H1 (cell line): ENCODE results near the gene TIMM21. TPM values are rescaled to one million over a fixed set of nuclear protein-coding genes. Genes with fewer than 3 reads are reported as not detected.

ENCODE experiments used
- CTCF ChIA-PET: fragments of 300-600 bp; sonication (Branson Sonifier 250); formaldehyde crosslinking; loops from one replicate; lab custom pipeline; 2021; ENCODE audit not compliant: partially characterized antibody; lab: Charles Lee
- POLR2A ChIA-PET: fragments of 300-600 bp; sonication (Branson Sonifier 250); formaldehyde crosslinking; loops from one replicate; lab custom pipeline; 2021; ENCODE audit warnings: inconsistent platforms; ENCODE audit not compliant: partially characterized antibody; lab: Charles Lee
- DNase-seq, 2 experiments: peaks; one replicate each; pipeline versions ENCODE4 v3.0.0 to v3.0.0-alpha.2; 2010 to 2022; ENCODE audit warnings: low spot score in 2 of 2, low read depth in 1 of 2, mixed read lengths in 1 of 2
- FAIRE-seq: peaks from 2 replicates; lab custom pipeline; 2011; peaks lifted over from hg19 to GRCh38; lab: Jason Lieb, UNC
- H2AFZ ChIP-seq: 2 replicates; pipeline ENCODE4 v1.8.1; 2012; ENCODE audit warnings: low read length, inconsistent platforms
- H2AK5ac ChIP-seq: 2 replicates; pipeline ENCODE4 v1.6.1; 2013; ENCODE audit warnings: low read depth, low read length
- H2BK120ac ChIP-seq: replicated peaks from 2 replicates; pipeline ENCODE3; 2013; ENCODE audit warnings: low read depth, low read length, inconsistent platforms
- H2BK12ac ChIP-seq: 2 replicates; pipeline ENCODE4 v1.6.1; 2013; ENCODE audit warnings: low read depth, low read length
- H2BK15ac ChIP-seq: 2 replicates; pipeline ENCODE4 v1.6.1; 2013; ENCODE audit warnings: low read length
- H2BK20ac ChIP-seq: 2 replicates; pipeline ENCODE4 v1.6.1; 2013; ENCODE audit warnings: low read length
- H2BK5ac ChIP-seq: 2 replicates; pipeline ENCODE4 v1.6.1; 2013; ENCODE audit warnings: low read depth, low read length
- H3K14ac ChIP-seq: 2 replicates; pipeline ENCODE4 v1.6.1; 2013; ENCODE audit warnings: inconsistent platforms; ENCODE audit not compliant: insufficient read length
- H3K18ac ChIP-seq: 2 replicates; pipeline ENCODE4 v1.6.1; 2013; ENCODE audit warnings: low read length; ENCODE audit errors: extremely low read depth
- H3K23ac ChIP-seq: 2 replicates; pipeline ENCODE4 v1.6.1; 2013; ENCODE audit warnings: inconsistent platforms; ENCODE audit not compliant: insufficient read length
- H3K23me2 ChIP-seq: 2 replicates; pipeline ENCODE4 v1.6.1; 2013; ENCODE audit warnings: low read depth, low read length
- H3K27ac ChIP-seq: 2 replicates; pipeline ENCODE4 v1.6.1; 2011; ENCODE audit warnings: low read depth, low read length, inconsistent platforms
- H3K27me3 ChIP-seq, 4 experiments: replicated peaks in 1 of 4; 1 replicate in 1 of 4; 2 replicates in 3 of 4; pipeline versions ENCODE4 v1.6.1 to v1.8.1; 2011 to 2013; ENCODE audit warnings: low read length in 3 of 4, mild to moderate bottlenecking in 3 of 4, inconsistent platforms in 2 of 4, mixed read lengths in 2 of 4, moderate library complexity in 1 of 4; ENCODE audit not compliant: control insufficient read depth in 3 of 4, insufficient read depth in 3 of 4; ENCODE audit errors: extremely low read depth in 1 of 4
- H3K36me3 ChIP-seq, 4 experiments: 2 replicates each; pipeline versions ENCODE4 v1.6.1 to v1.8.1; 2011 to 2013; ENCODE audit warnings: mild to moderate bottlenecking in 4 of 4, low read length in 3 of 4, moderate library complexity in 2 of 4, control low read depth in 1 of 4, inconsistent platforms in 1 of 4; ENCODE audit not compliant: insufficient read depth in 4 of 4, control insufficient read depth in 2 of 4
- H3K4ac ChIP-seq: replicated peaks from 2 replicates; pipeline ENCODE3; 2013; ENCODE audit warnings: low read length, low read depth, mixed read lengths, inconsistent platforms; ENCODE audit not compliant: insufficient read length
- H3K4me1 ChIP-seq, 4 experiments: replicated peaks in 1 of 4; 1 replicate in 1 of 4; 2 replicates in 3 of 4; pipeline versions ENCODE4 v1.6.1 to v1.8.1; 2011 to 2013; ENCODE audit warnings: low read length in 3 of 4, inconsistent platforms in 2 of 4, mixed read lengths in 1 of 4; ENCODE audit not compliant: insufficient read depth in 4 of 4, control insufficient read depth in 3 of 4
- H3K4me2 ChIP-seq, 2 experiments: 2 replicates each; pipeline versions ENCODE4 v1.6.1 to v1.8.1; 2011 to 2013; ENCODE audit warnings: low read depth in 2 of 2, low read length in 2 of 2, control low read depth in 1 of 2, inconsistent platforms in 1 of 2, mild to moderate bottlenecking in 1 of 2; ENCODE audit not compliant: insufficient read depth in 1 of 2
- H3K4me3 ChIP-seq, 4 experiments: fragments of 200-600, 300-600 bp in 1 of 4; sonication (generic), shearing (Covaris generic), sonication (Bioruptor Twin) in 1 of 4; 2 replicates each; pipeline versions ENCODE4 v1.5.1 to v1.8.1; 2011 to 2016; ENCODE audit warnings: low read length in 4 of 4, low read depth in 3 of 4, control low read depth in 2 of 4, inconsistent platforms in 2 of 4, mild to moderate bottlenecking in 2 of 4, mixed read lengths in 1 of 4, moderate library complexity in 1 of 4; ENCODE audit not compliant: insufficient read depth in 2 of 4; ENCODE audit errors: extremely low read depth in 1 of 4
- H3K56ac ChIP-seq: replicated peaks from 2 replicates; pipeline ENCODE3; 2013; ENCODE audit warnings: low read depth, mild to moderate bottlenecking, mixed read lengths, low read length, inconsistent platforms; ENCODE audit not compliant: insufficient read length
- H3K79me1 ChIP-seq: 2 replicates; pipeline ENCODE4 v1.6.1; 2013; ENCODE audit warnings: low read depth, low read length, control low read depth
- H3K79me2 ChIP-seq, 2 experiments: 2 replicates each; pipeline versions ENCODE4 v1.6.1 to v1.8.1; 2012 to 2013; ENCODE audit warnings: low read length in 2 of 2, mild to moderate bottlenecking in 2 of 2, inconsistent platforms in 1 of 2; ENCODE audit not compliant: insufficient read depth in 2 of 2, control insufficient read depth in 1 of 2
- H3K9ac ChIP-seq, 4 experiments: replicated peaks in 1 of 4; 1 replicate in 1 of 4; 2 replicates in 3 of 4; pipeline versions ENCODE4 v1.6.1 to v1.8.1; 2011 to 2013; ENCODE audit warnings: low read depth in 3 of 4, low read length in 3 of 4, control low read depth in 2 of 4, mild to moderate bottlenecking in 2 of 4, moderate library complexity in 2 of 4, inconsistent platforms in 1 of 4; ENCODE audit errors: extremely low read depth in 1 of 4
- H3K9me3 ChIP-seq, 2 experiments: 2 replicates each; pipeline versions ENCODE4 v1.6.1 to v1.8.1; 2012 to 2013; ENCODE audit warnings: mild to moderate bottlenecking in 2 of 2, moderate library complexity in 2 of 2, control low read depth in 1 of 2, inconsistent platforms in 1 of 2, low read depth in 1 of 2, low read length in 1 of 2, mixed read lengths in 1 of 2; ENCODE audit not compliant: insufficient read depth in 2 of 2
- H4K20me1 ChIP-seq, 2 experiments: replicated peaks in 1 of 2; 2 replicates each; pipeline versions ENCODE3 to v1.8.1; 2011 to 2013; ENCODE audit warnings: inconsistent platforms in 2 of 2, low read length in 2 of 2, mild to moderate bottlenecking in 1 of 2; ENCODE audit not compliant: insufficient read depth in 2 of 2, control insufficient read depth in 1 of 2
- H4K5ac ChIP-seq: 2 replicates; pipeline ENCODE4 v1.6.1; 2013; ENCODE audit warnings: low read length, low read depth, mixed read lengths, inconsistent platforms; ENCODE audit not compliant: insufficient read length
- H4K8ac ChIP-seq: 2 replicates; pipeline ENCODE4 v1.8.0; 2013; ENCODE audit warnings: mild to moderate bottlenecking, moderate library complexity, low read length, inconsistent platforms; ENCODE audit not compliant: insufficient read depth; ENCODE audit errors: extremely low read depth
- H4K91ac ChIP-seq: replicated peaks from 2 replicates; pipeline ENCODE3; 2013; ENCODE audit warnings: low read length, mixed read lengths, inconsistent platforms; ENCODE audit not compliant: insufficient read length
- ATF2 ChIP-seq: IDR thresholded peaks from 2 replicates; pipeline ENCODE4 v1.6.1; 2012; ENCODE audit warnings: low read length, inconsistent platforms
- CHD1 ChIP-seq: IDR thresholded peaks from 2 replicates; pipeline ENCODE4 v1.6.1; 2012; ENCODE audit warnings: low read depth, low read length, improper control_type of control experiment
- EP300 ChIP-seq, 2 experiments: IDR thresholded peaks; 1 replicate in 1 of 2; 2 replicates in 1 of 2; pipeline ENCODE4 v1.6.1; 2011 to 2012; ENCODE audit warnings: low read depth in 2 of 2, low read length in 2 of 2, mild to moderate bottlenecking in 2 of 2, borderline replicate concordance in 1 of 2, inconsistent platforms in 1 of 2, moderate library complexity in 1 of 2
- FOSL1 ChIP-seq: IDR thresholded peaks from 2 replicates; pipeline ENCODE4 v1.6.1; 2011; ENCODE audit warnings: mild to moderate bottlenecking, low read depth, low read length, moderate library complexity; ENCODE audit not compliant: insufficient read depth
- KDM1A ChIP-seq: fragments of 200-600, 300-600 bp; sonication (generic); IDR thresholded peaks from 2 replicates; pipeline ENCODE4 v1.7.1; 2016; ENCODE audit warnings: mild to moderate bottlenecking, low read length, borderline replicate concordance
- NRF1 ChIP-seq: IDR thresholded peaks from 2 replicates; pipeline ENCODE4 v1.6.1; 2011; ENCODE audit warnings: mild to moderate bottlenecking, low read depth, low read length, improper control_type of control experiment
- RFX5 ChIP-seq: IDR thresholded peaks from 2 replicates; pipeline ENCODE4 v1.6.1; 2011; ENCODE audit warnings: low read depth, low read length, improper control_type of control experiment, borderline replicate concordance
- SIRT6 ChIP-seq: IDR thresholded peaks from one replicate; pipeline ENCODE4 v1.7.1; 2012; ENCODE audit warnings: low read length, inconsistent platforms
- TAF7 ChIP-seq: optimal IDR thresholded peaks from 2 replicates; pipeline ENCODE3; 2011; ENCODE audit warnings: low read depth, mild to moderate bottlenecking, inconsistent platforms, low read length, moderate library complexity, borderline replicate concordance
- TEAD4 ChIP-seq: IDR thresholded peaks from 2 replicates; pipeline ENCODE4 v1.6.1; 2012; ENCODE audit warnings: low read depth, low read length, inconsistent platforms, mixed read lengths
- WGBS, 2 experiments: shearing (Covaris generic) in 1 of 2; methylation state at CpG; one replicate each; pipeline versions ENCODE4 v1.1.6 to v1.1.7; 2013 to 2015; ENCODE audit warnings: low lambda C conversion rate in 2 of 2, mixed read lengths in 2 of 2, inconsistent platforms in 1 of 2, low coverage in 1 of 2, missing lambda C conversion rate in 1 of 2; ENCODE audit not compliant: insufficient replicate concordance in 2 of 2, insufficient coverage in 1 of 2, insufficient read length in 1 of 2; ENCODE audit errors: extremely low coverage in 1 of 2, missing lambda C conversion rate in 1 of 2; 5-methylcytosine and 5-hydroxymethylcytosine counted together
- polyA plus RNA-seq, 7 experiments: library from polyadenylated mRNA; depleted of rRNA in 3 of 7; stranded (reverse) in 5 of 7; unstranded in 2 of 7; fragments of >200 nt in 5 of 7; fragments of 200-250 nt in 2 of 7; gene quantifications; 1 replicate in 5 of 7; 2 replicates in 1 of 7; 4 replicates in 1 of 7; pipeline versions ENCODE4 v1.2.1 to v1.2.3, GENCODE V29; 2011 to 2013; ENCODE audit warnings: missing spikeins in 2 of 7, mixed read lengths in 2 of 7
- total RNA-seq: library from RNA; stranded (reverse); fragmentation: NEBNext Ultra II Directional; extraction: Animal tissue kit (Norgen Biotek cat#: 25700); gene quantifications from 2 replicates; pipeline ENCODE4 v1.2.1, GENCODE V29; 2021

The TIMM21 gene
- total and polyA plus RNA-seq, 2 of the 8 experiments (the other 6 are each of a cell fraction or from before 2014, with no cell fraction given), result 27.9 to 43.8 TPM

- Histone ChIP-seq H3K4me1 (peaks cover 0 to 5% (median 2%) of the 10 kb centered on the region in 4 experiments; a peak in 4 of 7 replicates), H3K4ac (no peak overlapping the region), H4K8ac (no peak overlapping the region), H2AK5ac (no peak overlapping the region), H3K79me1 (no peaks in the 10 kb centered on the region), H3K36me3 (no peaks in the 10 kb centered on the region), H3K4me2 (no peak overlapping the region), H3K9me3 (no peaks in the 10 kb centered on the region), H3K56ac (no peak overlapping the region), H4K91ac (no peak overlapping the region), H2AFZ (no peak overlapping the region), H3K27ac (no peak overlapping the region), H3K4me3 (no peak overlapping the region), H2BK20ac (no peak overlapping the region), H3K23ac (no peak overlapping the region), H2BK120ac (no peak overlapping the region), H3K9ac (no peak overlapping the region), H4K5ac (no peak overlapping the region), H2BK15ac (no peak overlapping the region), H3K27me3 (no peaks in the 10 kb centered on the region), H3K18ac (no peak overlapping the region), H3K14ac (no peak overlapping the region), H2BK12ac (no peak overlapping the region; the same call in 1 of the 2 replicates), H3K23me2 (no peaks in the 10 kb centered on the region), H3K79me2 (no peaks in the 10 kb centered on the region), H2BK5ac (no peak overlapping the region), H4K20me1 (no peaks in the 10 kb centered on the region)
- POLR2A ChIA-PET, result no interaction called here
- CTCF ChIA-PET, result interaction anchor here (0.9 to 5.8 kb wide), 5 partner anchors 10 to 147 kb away, joined by 3 to 32 read pairs (median 4); no protein-coding TSS in a partner anchor
- WGBS, 2 experiments, result 79% methylated on average over 3 of the region's 3 CpGs; no CpG with 5 or more reads in 1 of the 2 experiments
- no peak for FAIRE-seq
- no peak for DNase-seq
- no peak for TF ChIP-seq KDM1A
- TF ChIP-seq RFX5, result no peak
- no peak for TF ChIP-seq ATF2
- TF ChIP-seq CHD1, result no peak
- TF ChIP-seq SIRT6, result no peak
- TF ChIP-seq TAF7, result no peak
- TF ChIP-seq EP300 (IDR thresholded peaks at IDR 0.05; ENCODE audit: borderline replicate concordance in 1 of 2, low read depth in 2 of 2, low read length in 2 of 2), result no peak
- TF ChIP-seq NRF1, result no peak
- TF ChIP-seq FOSL1, result no peak
- no peak for TF ChIP-seq TEAD4
These were observed 46.4 kb downstream of the TIMM21 start for GRCh38 chr18:74194691-74195090.
